ENCODE results near the gene CFAP57. TPM values are rescaled to one million over a fixed set of nuclear protein-coding genes. Genes with fewer than 3 reads are reported as not detected.

Gene CFAP57
- total RNA-seq, 1 donor from 2014 or later: not detected

DNA sequence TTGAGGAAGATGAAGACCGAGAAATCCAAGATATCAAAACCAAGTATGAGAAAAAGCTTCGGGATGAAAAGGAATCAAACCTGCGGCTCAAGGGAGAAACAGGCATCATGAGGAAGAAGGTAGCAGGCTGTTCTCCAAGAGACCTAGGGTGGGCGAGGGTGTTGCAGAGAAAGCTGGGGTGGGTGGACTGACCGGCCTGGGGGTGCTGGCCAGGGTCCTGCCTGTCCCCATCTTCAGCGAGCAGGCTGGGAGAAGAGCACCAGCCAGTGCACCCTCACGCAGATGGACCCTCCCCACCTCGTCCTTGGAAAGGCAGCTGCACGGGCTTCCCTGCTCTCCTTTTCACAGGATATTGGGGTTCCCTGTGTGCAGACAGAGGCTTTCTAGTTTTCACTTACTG is 50.7 kb downstream of the CFAP57 start:
- TF ChIP-seq, protein P1, sequence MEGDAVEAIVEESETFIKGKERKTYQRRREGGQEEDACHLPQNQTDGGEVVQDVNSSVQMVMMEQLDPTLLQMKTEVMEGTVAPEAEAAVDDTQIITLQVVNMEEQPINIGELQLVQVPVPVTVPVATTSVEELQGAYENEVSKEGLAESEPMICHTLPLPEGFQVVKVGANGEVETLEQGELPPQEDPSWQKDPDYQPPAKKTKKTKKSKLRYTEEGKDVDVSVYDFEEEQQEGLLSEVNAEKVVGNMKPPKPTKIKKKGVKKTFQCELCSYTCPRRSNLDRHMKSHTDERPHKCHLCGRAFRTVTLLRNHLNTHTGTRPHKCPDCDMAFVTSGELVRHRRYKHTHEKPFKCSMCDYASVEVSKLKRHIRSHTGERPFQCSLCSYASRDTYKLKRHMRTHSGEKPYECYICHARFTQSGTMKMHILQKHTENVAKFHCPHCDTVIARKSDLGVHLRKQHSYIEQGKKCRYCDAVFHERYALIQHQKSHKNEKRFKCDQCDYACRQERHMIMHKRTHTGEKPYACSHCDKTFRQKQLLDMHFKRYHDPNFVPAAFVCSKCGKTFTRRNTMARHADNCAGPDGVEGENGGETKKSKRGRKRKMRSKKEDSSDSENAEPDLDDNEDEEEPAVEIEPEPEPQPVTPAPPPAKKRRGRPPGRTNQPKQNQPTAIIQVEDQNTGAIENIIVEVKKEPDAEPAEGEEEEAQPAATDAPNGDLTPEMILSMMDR (IDR thresholded peaks at IDR 0.05): no peak
- TF ChIP-seq POLR2A (IDR thresholded peaks at IDR 0.05) (no peak), POLR2AphosphoS5 (IDR thresholded peaks at IDR 0.05; ENCODE audit: insufficient read depth in 1 of 2, low read depth in 1 of 2) (no peak)
- Histone ChIP-seq H3K27me3 (no peaks in the 10 kb centered on the region), H3K9me3 (no peaks in the 10 kb centered on the region), H3K4me1 (no peaks in the 10 kb centered on the region), H3K36me3 (no peaks in the 10 kb centered on the region), H3K27ac (no peak overlapping the region), H3K4me3 (no peak overlapping the region)
- intact Hi-C loops (cut with DNase I): no loop called here
- DNase-seq (ENCODE audit: extremely low spot score in 2 of 2): no peak

DNA sequence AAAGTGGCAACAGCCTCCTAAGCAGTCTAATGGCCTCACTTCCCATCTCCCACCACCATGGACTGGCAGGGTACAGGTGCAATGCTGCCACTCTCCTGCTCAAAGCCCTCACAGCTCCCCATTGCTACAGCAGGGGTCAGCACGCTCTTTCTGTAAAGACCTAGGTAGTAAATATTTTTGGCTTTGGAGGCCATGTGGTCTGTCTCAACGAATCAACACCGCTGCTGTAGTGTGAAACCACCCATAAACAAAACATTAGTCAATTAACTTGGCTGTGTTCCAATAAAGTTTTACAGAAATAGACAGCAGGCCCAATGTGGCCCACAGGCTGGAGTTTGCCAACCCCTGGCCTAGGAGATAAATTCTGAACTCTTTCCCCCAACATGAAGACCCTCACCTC is 53.0 kb downstream of the CFAP57 start:
- H3K9me3 ChIP-seq: no peaks in the 10 kb centered on the region
- no peaks in the 10 kb centered on the region for H3K27me3 ChIP-seq
- no peak for TF ChIP-seq POLR2A (IDR thresholded peaks at IDR 0.05)
- TF ChIP-seq POLR2AphosphoS5 (IDR thresholded peaks at IDR 0.05; ENCODE audit: insufficient read depth in 1 of 2, low read depth in 1 of 2): no peak
- TF ChIP-seq, protein P1 (IDR thresholded peaks at IDR 0.05): no peak
- no peaks in the 10 kb centered on the region for H3K36me3 ChIP-seq
- H3K4me3 ChIP-seq: no peak overlapping the region
- no peak for DNase-seq (ENCODE audit: extremely low spot score in 2 of 2)
- no peak overlapping the region for H3K27ac ChIP-seq
- no peaks in the 10 kb centered on the region for H3K4me1 ChIP-seq
- intact Hi-C loops (cut with DNase I): loop anchor here (5.0 kb wide), 1 partner anchor 438 kb away; no protein-coding TSS in a partner anchor

DNA sequence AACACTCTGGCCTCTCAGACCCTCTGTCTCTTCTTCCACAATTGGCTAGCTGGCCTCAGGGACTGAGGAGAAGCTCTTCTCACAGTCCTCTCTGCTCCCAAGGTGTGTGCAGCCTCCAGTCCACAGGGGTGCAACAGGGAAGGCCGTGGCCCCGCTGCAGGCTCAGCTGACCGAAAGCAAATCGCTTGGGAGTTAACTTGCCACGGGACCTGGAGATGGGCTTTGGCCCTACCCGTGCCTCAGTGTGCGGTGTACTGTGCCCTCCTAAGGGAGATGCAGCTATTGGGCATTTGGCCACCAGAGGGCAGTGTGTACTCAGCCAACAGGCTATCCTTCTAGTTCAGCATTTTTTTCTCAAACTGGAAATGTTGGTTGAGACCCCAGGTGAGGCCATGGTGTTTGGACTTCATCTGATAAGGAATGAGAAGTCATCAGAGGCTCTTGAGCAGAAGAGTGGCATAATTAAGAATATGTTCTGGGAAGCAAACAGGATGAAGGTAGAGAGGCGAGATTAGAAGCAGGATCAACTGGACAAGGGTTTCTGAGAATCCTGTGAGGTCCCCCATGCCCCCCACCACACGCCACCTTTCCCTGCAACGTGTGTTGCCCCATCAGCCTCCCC is 55.1 kb downstream of the CFAP57 start:
- intact Hi-C loops (cut with DNase I): loop anchor here (2.0 to 5.0 kb wide), 2 partner anchors 186 to 440 kb away; no protein-coding TSS in a partner anchor
- no peaks in the 10 kb centered on the region for H3K9me3 ChIP-seq

DNA sequence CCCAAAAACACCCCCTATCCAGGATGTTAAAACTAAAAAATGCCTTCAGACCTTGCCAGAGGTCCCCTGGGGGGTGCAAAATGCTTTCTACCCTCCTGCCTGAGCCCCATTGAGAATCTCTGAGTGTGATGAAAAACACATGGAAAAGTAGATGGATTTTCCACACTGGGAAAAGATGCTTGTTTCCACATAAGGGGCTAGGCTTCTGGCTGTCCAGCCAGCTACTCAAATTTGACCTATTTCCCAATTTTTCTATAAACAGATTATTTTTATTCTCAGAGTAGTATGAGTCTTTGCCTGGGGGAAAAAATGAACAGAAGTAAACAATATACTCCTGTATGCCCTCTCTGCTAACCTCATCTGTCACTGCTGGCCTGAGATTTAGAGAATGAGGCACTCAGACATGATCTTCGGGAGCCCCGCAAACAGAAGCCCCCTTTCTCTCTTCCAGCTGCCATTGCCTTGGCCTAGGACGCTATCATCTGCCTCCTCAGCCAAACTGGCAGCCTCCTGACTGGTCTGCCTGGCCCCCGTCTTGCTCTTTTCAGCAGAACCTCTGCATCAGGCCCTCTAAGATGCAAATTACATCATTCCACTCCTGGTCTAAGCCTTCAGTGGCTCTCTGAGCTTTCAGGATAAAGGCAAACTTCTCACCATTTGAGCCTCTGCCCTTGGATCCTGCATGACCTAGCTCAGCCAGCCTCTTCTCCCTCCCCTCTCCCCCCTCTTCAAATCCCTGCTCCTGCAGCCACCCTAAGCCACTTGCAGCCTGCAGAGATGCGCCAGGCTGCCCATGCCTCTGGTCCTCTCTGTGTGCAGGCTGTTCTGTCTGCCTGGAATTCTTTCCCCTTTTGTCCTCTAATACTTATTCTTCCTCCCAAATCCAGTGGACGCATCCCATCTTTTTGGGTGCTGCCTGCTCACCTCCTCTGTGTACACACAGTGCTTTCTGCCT is 58.0 kb downstream of the CFAP57 start:
- no peak for TF ChIP-seq POLR2A (IDR thresholded peaks at IDR 0.05)
- no peak for TF ChIP-seq POLR2AphosphoS5 (IDR thresholded peaks at IDR 0.05; ENCODE audit: insufficient read depth in 1 of 2, low read depth in 1 of 2)
- TF ChIP-seq, protein P1 (IDR thresholded peaks at IDR 0.05): no peak
- no peak for DNase-seq (ENCODE audit: extremely low spot score in 2 of 2)
- H3K36me3 ChIP-seq: no peaks in the 10 kb centered on the region
- H3K27ac ChIP-seq: peak overlapping the region; percentile 59
- H3K4me3 ChIP-seq: no peak overlapping the region
- no peaks in the 10 kb centered on the region for H3K27me3 ChIP-seq
- H3K9me3 ChIP-seq: no peaks in the 10 kb centered on the region
- peaks cover 9% of the 10 kb centered on the region for H3K4me1 ChIP-seq
- intact Hi-C loops (cut with DNase I): loop anchor here (5.0 kb wide), 1 partner anchor 443 kb away; no protein-coding TSS in a partner anchor

More for the DNA sequence above, 55.1 kb downstream of the CFAP57 start:
- DNase-seq (ENCODE audit: extremely low spot score in 2 of 2): no peak
- Histone ChIP-seq H3K4me3 (no peak overlapping the region), H3K4me1 (peaks cover 9% of the 10 kb centered on the region), H3K27me3 (no peaks in the 10 kb centered on the region), H3K27ac (peak overlapping the region; percentile 4), H3K36me3 (no peaks in the 10 kb centered on the region)
- TF ChIP-seq POLR2AphosphoS5 (IDR thresholded peaks at IDR 0.05; ENCODE audit: insufficient read depth in 1 of 2, low read depth in 1 of 2) (peak in 1 of 2 donors; percentile 37), POLR2A (IDR thresholded peaks at IDR 0.05) (no peak)
- TF ChIP-seq, protein P1 (IDR thresholded peaks at IDR 0.05): peak; percentile 75 to 88 (median 85)

Measured in vagina (tissue), 2 donors.